Activated T-cell treated with anti-CD3 and anti-CD28 coated beads, Interleukin-2, amount 50 U/mL, for 72 hours (primary cell): ENCODE data around the gene CMPK1. TPM values are rescaled to one million over a fixed set of nuclear protein-coding genes. Genes with fewer than 3 reads are reported as not detected.

Experiments used
- ATAC-seq, 2 donors: fragments of 150-1000 bp; cut with Tn5 transposase; replicated peaks in 1 of 2; 2 replicates each; pipeline ENCODE4 v1.10.0; 2021; ENCODE audit warnings: moderate library complexity in 2 of 2, mild to moderate bottlenecking in 1 of 2
- DNase-seq, 2 donors: peaks; one replicate each; pipeline ENCODE4 v3.0.0; 2021 to 2022; ENCODE audit warnings: mixed read lengths in 1 of 2
- H3K27ac Mint-ChIP-seq: one replicate; pipeline ENCODE4 v1.8.0; 2022; ENCODE audit warnings: mild to moderate bottlenecking, moderate library complexity, mixed read lengths
- H3K27me3 Mint-ChIP-seq: one replicate; pipeline ENCODE4 v1.8.0; 2022; ENCODE audit warnings: low read depth, mixed read lengths
- H3K36me3 Mint-ChIP-seq, 2 donors: one replicate each; pipeline ENCODE4 v1.8.0; 2022; ENCODE audit warnings: mixed read lengths in 2 of 2, mild to moderate bottlenecking in 1 of 2; ENCODE audit not compliant: insufficient read depth in 2 of 2
- H3K4me1 Mint-ChIP-seq: one replicate; pipeline ENCODE4 v1.8.0; 2022; ENCODE audit warnings: low read depth, mixed read lengths
- H3K4me3 Mint-ChIP-seq, 2 donors: one replicate each; pipeline ENCODE4 v1.8.0; 2022; ENCODE audit warnings: mild to moderate bottlenecking in 2 of 2, mixed read lengths in 2 of 2, moderate library complexity in 2 of 2
- H3K9me3 Mint-ChIP-seq, 2 donors: one replicate each; pipeline ENCODE4 v1.8.0; 2022; ENCODE audit warnings: mixed read lengths in 2 of 2
- total RNA-seq, 2 donors: library from RNA; stranded (reverse); gene quantifications; one replicate each; pipeline ENCODE4 v1.2.3, GENCODE V29; 2022

Gene CMPK1
- total RNA-seq, 2 donors from 2014 or later, result 108 to 117 TPM

- H3K4me1 Mint-ChIP-seq, result no peaks in the 10 kb centered on the region
- H3K27ac Mint-ChIP-seq, result no peak overlapping the region
- ATAC-seq (no peak), DNase-seq (no peak)
- H3K27me3 Mint-ChIP-seq, result peaks cover 12% of the 10 kb centered on the region
- H3K4me3 Mint-ChIP-seq, result no peak overlapping the region
- no peaks in the 10 kb centered on the region for H3K9me3 Mint-ChIP-seq
- H3K36me3 Mint-ChIP-seq, result no peaks in the 10 kb centered on the region
These were observed 90.3 kb downstream of the CMPK1 start for GRCh38 chr1:47423872-47424271.

- DNase-seq, result no peak
- Mint-ChIP-seq H3K9me3 (no peaks in the 10 kb centered on the region), H3K27ac (no peak overlapping the region), H3K36me3 (no peaks in the 10 kb centered on the region), H3K27me3 (peaks cover 7% of the 10 kb centered on the region), H3K4me3 (no peak overlapping the region), H3K4me1 (no peaks in the 10 kb centered on the region)
- ATAC-seq, result no peak
These were observed 90.9 kb downstream of the CMPK1 start for GRCh38 chr1:47424336-47424982.

Other genes with a start within 250 kb of the CMPK1 start
- gene CYP4A22, start 196.3 kb upstream of the CMPK1 start, total RNA-seq, result not detected
- gene PDZK1IP1, start 143.8 kb upstream of the CMPK1 start, total RNA-seq, result not detected
- gene TAL1, start 101.6 kb upstream of the CMPK1 start, total RNA-seq, result under 1 TPM; 0.17 to 0.30 TPM
- gene STIL, start 19.6 kb upstream of the CMPK1 start, total RNA-seq, result 10 to 100 TPM; 26.8 to 32.2 TPM
- not detected for gene FOXE3, start 82.5 kb downstream of the CMPK1 start, total RNA-seq
- gene FOXD2, start 104.3 kb downstream of the CMPK1 start, total RNA-seq, result under 1 TPM; 0.14 to 0.28 TPM